ENCODE results near the gene SUGP1. TPM values are rescaled to one million over a fixed set of nuclear protein-coding genes. Genes with fewer than 3 reads are reported as not detected.

The SUGP1 gene
- total and polyA plus RNA-seq, 4 donors = 11.2 to 18.9 (median 14.8) TPM

DNA sequence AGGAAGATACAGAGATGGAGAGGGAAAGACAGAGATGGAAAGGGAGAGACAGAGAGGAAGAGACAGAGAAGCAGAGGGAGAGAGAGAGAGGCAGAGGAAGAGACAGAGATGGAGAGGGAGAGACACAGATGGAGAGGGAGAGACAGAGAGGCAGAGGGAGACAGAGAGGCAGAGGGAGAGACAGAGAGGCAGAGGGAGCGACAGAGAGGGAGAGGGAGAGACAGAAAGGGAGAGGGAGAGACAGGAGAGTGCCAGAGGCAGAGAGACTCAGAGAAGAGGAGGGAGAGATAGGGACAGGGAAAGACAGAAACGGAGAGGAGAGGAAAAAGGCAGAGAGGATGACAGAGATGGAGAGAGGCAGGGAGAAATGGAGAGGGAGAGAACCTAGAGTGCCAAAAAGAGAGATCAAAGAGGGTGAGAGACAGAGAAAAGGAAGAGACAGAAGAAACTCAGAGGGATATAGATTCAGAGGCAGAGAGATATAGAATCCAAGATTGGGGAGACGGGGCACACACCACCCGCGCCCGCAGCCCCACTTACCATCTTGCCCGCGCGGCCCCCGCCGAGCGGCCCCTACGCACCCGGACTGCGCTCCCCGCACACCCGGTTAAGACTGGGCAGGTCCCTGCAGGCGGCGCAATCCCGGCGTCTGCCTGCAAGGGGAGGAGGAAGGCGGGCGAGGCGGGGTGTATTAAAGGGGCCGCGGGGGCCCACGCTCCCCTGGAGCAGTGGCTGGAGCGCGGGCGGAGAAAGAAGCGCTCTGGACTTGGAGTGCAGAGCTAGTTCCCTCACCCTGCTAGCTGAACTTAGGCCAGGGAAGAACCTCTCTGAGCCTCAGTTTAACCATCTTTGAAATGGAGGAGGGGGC, 57.9 kb downstream of the SUGP1 start:
- Histone ChIP-seq H3K4me3 (ENCODE audit: low read depth in 1 of 3, low read length in 3 of 3) (no peak overlapping the region), H3K27ac (ENCODE audit: low read depth in 1 of 2, low read length in 2 of 2) (no peak overlapping the region), H3K36me3 (ENCODE audit: control insufficient read depth in 4 of 4, insufficient read depth in 3 of 4, low read depth in 1 of 4, low read length in 3 of 4) (peaks cover 0 to 10% (median 6%) of the 10 kb centered on the region in 4 donors), H3K4me1 (ENCODE audit: control insufficient read depth in 4 of 4, insufficient read depth in 4 of 4, low read length in 3 of 4) (no peaks in the 10 kb centered on the region), H3K9me3 (ENCODE audit: control insufficient read depth in 4 of 4, low read length in 3 of 4) (no peaks in the 10 kb centered on the region), H3K27me3 (ENCODE audit: control insufficient read depth in 4 of 4, insufficient read depth in 4 of 4, low read length in 3 of 4) (no peaks in the 10 kb centered on the region), H3K9ac (ENCODE audit: low read depth in 1 of 2, low read length in 2 of 2) (no peak overlapping the region)
- 17% methylated on average over 31 of the region's 31 CpGs for WGBS
- no peak for TF ChIP-seq GABPA (IDR thresholded peaks at IDR 0.05 in 1 of 2, conservative IDR thresholded peaks at IDR 0.05 in 1 of 2)
- no peak for TF ChIP-seq FOXA2 (IDR thresholded peaks at IDR 0.05)
- TF ChIP-seq TAF1 (conservative IDR thresholded peaks at IDR 0.05) = no peak
- no peak for TF ChIP-seq HNF4G (IDR thresholded peaks at IDR 0.05)
- no peak for TF ChIP-seq HNF4A (conservative IDR thresholded peaks at IDR 0.05)
- DNase-seq (ENCODE audit: low spot score) = no peak

- Histone ChIP-seq H3K9me3 (ENCODE audit: control insufficient read depth in 4 of 4, low read length in 3 of 4) (no peaks in the 10 kb centered on the region), H3K27me3 (ENCODE audit: control insufficient read depth in 4 of 4, insufficient read depth in 4 of 4, low read length in 3 of 4) (no peaks in the 10 kb centered on the region), H3K9ac (ENCODE audit: low read depth in 1 of 2, low read length in 2 of 2) (no peak overlapping the region), H3K36me3 (ENCODE audit: control insufficient read depth in 4 of 4, insufficient read depth in 3 of 4, low read depth in 1 of 4, low read length in 3 of 4) (peaks cover 0 to 7% (median 4%) of the 10 kb centered on the region in 4 donors), H3K27ac (ENCODE audit: low read depth in 1 of 2, low read length in 2 of 2) (no peak overlapping the region), H3K4me3 (ENCODE audit: low read depth in 1 of 3, low read length in 3 of 3) (no peak overlapping the region), H3K4me1 (ENCODE audit: control insufficient read depth in 4 of 4, insufficient read depth in 4 of 4, low read length in 3 of 4) (no peaks in the 10 kb centered on the region)
- TF ChIP-seq HNF4A (conservative IDR thresholded peaks at IDR 0.05) (no peak), FOXA2 (IDR thresholded peaks at IDR 0.05) (no peak), GABPA (IDR thresholded peaks at IDR 0.05 in 1 of 2, conservative IDR thresholded peaks at IDR 0.05 in 1 of 2) (no peak), JUND (IDR thresholded peaks at IDR 0.05) (no peak), REST (IDR thresholded peaks at IDR 0.05) (no peak), YY1 (IDR thresholded peaks at IDR 0.05) (no peak), TAF1 (conservative IDR thresholded peaks at IDR 0.05) (no peak), HNF4G (IDR thresholded peaks at IDR 0.05) (no peak), EGR1 (IDR thresholded peaks at IDR 0.05; ENCODE audit: low read depth in 2 of 2) (no peak), ZBTB33 (IDR thresholded peaks at IDR 0.05) (no peak), RXRA (IDR thresholded peaks at IDR 0.05) (no peak), FOXA1 (IDR thresholded peaks at IDR 0.05) (no peak), SP1 (IDR thresholded peaks at IDR 0.05) (no peak), CTCF (IDR thresholded peaks at IDR 0.05; ENCODE audit: low read depth, low read length, missing input control) (no peak), NR2F2 (IDR thresholded peaks at IDR 0.05) (no peak), ATF3 (IDR thresholded peaks at IDR 0.05) (no peak), RAD21 (IDR thresholded peaks at IDR 0.05) (no peak)
- TF ChIP-seq, protein P1, sequence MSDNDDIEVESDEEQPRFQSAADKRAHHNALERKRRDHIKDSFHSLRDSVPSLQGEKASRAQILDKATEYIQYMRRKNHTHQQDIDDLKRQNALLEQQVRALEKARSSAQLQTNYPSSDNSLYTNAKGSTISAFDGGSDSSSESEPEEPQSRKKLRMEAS (IDR thresholded peaks at IDR 0.05) = no peak
- WGBS = 16% methylated on average over 52 of the region's 52 CpGs
- no peak for DNase-seq (ENCODE audit: low spot score)
These were observed 58.7 kb downstream of the SUGP1 start for GRCh38 chr19:19261350-19262189.
